T-helper 2 cell treated with Interferon-gamma antibody and Interleukin-4, amounts not matched to agents 100 ng/mL and 5 ng/mL, for 36 hours (primary cell): ENCODE results near the gene RAPGEF1. TPM values are rescaled to one million over a fixed set of nuclear protein-coding genes. Genes with fewer than 3 reads are reported as not detected.

Experiments used
- intact Hi-C: fragments of 100-400 bp; cut with micrococcal nuclease; formaldehyde crosslinking; loops from one replicate; pipeline ENCODE4 v1.15.1; 2023
- total RNA-seq: library from RNA; stranded (reverse); gene quantifications from 2 replicates; pipeline ENCODE4 v1.2.3, GENCODE V29; 2022

RAPGEF1 gene
- total RNA-seq, 1 donor from 2014 or later, result 131 TPM

DNA sequence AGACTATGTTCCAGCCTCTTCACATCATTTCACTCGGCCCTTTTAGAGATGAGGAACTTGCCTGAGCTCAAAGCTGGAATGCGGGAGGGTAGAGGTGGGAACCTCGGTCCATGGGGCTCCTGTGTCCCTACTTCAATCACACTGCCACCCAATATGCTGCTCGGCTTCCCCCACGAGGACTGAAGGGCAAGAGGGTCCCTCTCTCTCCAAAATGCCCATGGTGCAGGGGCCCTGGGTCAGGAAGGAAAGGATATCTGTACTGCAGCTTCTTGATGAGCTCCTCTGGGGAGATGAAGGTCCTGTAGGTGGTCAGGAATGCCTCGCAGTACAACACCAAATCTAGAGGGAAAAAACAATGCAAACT lies 148.0 kb downstream of the RAPGEF1 start:
- intact Hi-C loops, result loop anchor here (1.0 kb wide), 2 partner anchors 148 to 155 kb away; partner anchors contain the start of gene RAPGEF1

DNA sequence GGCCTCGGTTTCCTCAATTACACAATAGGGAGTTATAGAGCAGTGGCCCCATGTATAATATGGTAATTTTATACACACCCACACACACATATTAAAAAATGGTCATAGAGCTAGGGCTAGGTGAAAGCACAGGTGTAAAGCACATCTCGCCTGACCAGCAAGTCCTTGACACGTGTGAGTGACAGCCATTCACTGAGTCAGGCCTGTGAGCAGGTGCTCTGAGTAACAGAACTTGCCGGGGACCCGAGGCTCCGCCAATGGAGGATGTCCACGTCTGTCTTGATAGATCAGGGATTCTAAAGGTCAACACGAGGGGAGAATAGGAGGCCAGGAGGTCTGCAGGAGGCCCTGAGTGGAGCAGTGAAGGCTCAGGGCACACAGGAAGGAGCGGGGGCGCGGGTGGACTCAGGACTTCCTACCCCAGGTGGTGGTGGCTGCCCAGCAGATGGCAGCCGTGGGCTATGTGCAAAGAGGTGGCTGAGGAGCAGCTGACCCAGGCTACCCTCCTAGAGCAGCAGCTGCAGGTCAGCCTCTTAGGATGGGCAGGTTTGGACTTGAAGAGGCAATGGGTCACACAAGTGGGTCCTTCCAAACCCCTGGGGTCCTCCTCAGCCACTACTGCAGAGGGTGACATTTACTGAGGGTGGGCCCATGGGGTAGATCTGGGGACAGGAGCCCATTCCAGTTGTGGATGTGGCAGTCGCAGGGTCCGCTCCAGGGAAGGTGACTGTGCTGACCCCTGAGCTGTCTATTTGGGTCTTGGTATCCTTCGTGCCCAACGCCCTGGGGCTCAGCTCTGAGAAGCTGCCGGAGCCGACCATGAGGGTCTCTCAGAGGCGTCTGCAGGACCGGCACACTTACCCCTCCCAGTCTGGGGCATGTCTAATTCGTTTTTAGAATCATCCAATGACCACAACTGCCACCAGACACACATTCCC lies 148.7 kb downstream of the RAPGEF1 start:
- intact Hi-C loops, result loop anchor here (1.0 kb wide), 2 partner anchors 149 to 156 kb away; partner anchors contain the start of gene RAPGEF1

GRCh38 chr9:131590449-131590848 lies 149.4 kb downstream of the RAPGEF1 start:
- intact Hi-C loops, result no loop called here

DNA sequence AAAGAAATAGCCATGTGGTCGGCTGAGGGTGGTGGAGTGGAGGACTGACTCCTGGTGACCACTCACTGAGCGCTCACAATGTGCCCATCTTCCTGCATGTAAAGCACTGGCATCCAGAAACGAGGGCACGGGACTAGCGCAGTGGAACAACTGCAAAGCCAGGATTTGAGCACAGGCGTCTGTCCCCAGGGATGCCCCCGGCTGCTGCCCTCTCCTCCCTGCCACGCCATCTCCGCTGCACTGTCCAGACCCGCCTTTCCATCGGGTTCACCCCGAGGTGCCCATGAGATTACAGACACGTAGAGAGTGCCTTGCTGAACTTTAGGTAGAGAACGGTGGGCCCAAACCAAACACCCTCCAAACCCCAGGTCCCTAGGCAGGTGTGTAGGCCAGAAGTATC lies 149.9 kb downstream of the RAPGEF1 start:
- intact Hi-C loops, result loop anchor here (10.0 kb wide), 1 partner anchor 1015 kb away; the partner anchor contains the start of gene FUBP3

DNA sequence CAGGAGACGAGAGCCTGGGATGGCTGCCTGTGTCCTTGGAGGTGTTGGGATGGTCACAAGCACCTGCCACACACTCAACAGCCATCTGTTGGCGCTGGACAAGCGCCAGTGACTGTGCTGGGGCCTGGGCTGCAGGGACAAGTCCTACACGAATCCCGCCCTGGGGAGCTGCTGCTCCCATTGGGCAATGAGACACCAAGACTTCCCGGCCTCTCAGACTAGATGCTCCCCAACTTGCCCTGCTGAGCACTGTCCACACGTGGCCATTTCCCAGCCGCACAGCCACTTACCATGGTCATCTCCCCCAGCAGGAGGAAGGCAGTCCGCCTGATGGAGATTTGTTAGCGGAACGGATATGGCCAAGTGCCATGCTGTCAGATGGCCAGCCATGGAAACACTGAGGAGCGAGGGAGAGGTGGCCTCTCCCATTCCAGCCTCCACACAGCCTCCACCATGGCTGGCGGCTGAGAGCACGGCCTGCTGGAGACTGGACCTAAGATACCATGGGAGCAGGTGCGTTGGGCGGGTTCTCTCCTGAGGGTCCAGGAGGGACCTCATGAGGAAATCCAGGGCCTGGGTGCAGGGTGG lies 150.7 kb downstream of the RAPGEF1 start:
- intact Hi-C loops, result loop anchor here (10.0 kb wide), 1 partner anchor 1014 kb away; the partner anchor contains the start of gene FUBP3

DNA sequence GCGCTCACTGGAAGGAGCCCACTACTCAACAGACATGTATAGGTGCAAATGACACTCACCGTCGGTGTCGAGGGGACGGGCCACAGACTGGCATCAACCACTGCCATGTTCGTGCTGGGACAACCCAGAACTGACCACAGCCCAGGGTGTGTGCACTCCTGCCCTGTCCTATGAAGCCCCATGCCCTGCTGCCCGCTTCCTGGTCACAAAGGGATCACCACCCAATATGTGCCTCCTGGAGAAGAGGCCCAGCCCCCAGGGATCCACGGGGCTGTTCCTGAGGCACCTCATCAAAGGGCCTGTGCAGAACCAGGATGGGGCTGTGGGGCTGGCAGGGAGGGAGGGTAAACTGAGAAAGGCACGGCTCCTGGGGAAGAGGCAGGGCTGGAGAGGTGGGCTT lies 151.5 kb downstream of the RAPGEF1 start:
- intact Hi-C loops, result loop anchor here (10.0 kb wide), 1 partner anchor 1014 kb away; the partner anchor contains the start of gene FUBP3

DNA sequence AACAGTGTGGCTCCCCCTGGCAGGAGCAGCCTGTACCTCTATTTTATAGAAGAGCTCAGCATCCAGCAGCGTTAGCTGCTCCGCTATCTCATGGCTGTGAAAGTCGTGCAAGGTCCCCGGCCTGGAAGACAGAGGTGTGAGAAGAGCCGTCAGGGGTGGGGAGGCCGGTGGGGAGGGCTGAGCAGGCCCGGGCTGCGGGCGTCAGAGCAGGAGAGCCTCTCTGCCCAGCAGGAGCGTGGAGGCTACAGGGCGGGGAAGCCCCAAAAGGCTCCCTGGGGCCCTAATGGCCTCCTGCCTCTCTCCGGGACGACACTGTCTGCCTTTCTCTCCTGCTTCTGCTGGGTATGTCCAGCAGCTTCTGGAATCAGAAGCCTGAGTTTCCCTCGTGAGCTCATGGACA lies 152.0 kb downstream of the RAPGEF1 start:
- intact Hi-C loops, result loop anchor here (10.0 kb wide), 1 partner anchor 1013 kb away; the partner anchor contains the start of gene FUBP3

- intact Hi-C loops, result loop anchor here (10.0 kb wide), 1 partner anchor 1013 kb away; the partner anchor contains the start of gene FUBP3
These were observed 152.5 kb downstream of the RAPGEF1 start for GRCh38 chr9:131587331-131587730.

GRCh38 chr9:131585375-131585774 lies 154.5 kb downstream of the RAPGEF1 start:
- intact Hi-C loops, result loop anchor here (10.0 kb wide), 1 partner anchor 1011 kb away; the partner anchor contains the start of gene FUBP3

GRCh38 chr9:131584858-131585257 lies 155.0 kb downstream of the RAPGEF1 start:
- intact Hi-C loops, result loop anchor here (10.0 kb wide), 1 partner anchor 1010 kb away; the partner anchor contains the start of gene FUBP3

DNA sequence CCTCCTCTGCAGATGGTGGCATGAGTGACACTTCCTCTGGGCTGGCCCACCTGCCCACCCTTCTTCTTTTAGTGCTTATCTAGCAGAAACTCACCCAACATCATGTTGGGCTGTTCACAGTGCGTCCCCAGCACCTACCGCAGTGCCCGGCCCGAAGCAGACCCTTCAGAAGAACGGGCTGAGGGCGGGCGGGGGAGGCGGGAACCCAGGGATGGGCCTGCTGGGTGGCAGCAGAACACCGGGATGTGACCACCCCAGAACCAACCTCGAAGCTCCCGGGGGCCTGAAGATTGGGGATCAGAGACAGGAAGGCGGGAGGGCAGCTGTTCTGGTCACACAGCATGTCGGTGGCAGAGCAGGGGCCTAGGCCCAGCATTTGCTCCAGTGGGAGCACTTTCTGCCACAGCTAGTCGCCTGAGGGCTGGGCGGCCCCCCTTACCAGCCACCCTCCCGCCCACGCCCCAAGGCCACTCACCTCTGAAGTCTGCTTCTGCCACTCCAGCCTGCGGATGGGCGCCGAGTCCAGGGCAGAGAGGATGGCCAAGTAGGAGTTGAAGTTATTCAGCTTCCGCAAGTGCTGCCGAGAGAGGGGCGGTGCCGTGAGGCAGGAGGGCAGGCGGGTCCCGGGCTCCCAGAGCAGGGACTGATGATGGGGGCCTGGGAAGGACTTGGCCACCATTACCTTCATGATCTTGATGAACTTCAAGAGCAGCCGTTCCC lies 155.9 kb downstream of the RAPGEF1 start:
- intact Hi-C loops, result loop anchor here (10.0 kb wide), 1 partner anchor 1009 kb away; the partner anchor contains the start of gene FUBP3

DNA sequence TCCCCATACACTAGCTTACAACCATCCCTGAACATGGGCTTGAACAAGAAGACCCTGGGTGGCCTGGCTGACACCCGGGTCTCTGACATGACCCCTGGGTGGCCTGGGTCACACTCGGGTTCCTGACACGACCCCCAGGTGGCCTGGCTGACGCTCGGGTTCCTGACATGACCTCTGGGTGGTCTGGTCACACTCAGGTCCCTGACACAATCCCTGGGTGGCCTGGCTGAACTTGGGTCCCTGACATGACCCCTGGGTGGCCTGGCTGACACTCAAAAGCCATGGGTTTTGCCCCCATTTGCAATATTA lies 156.6 kb downstream of the RAPGEF1 start:
- intact Hi-C loops, result loop anchor here (10.0 kb wide), 1 partner anchor 1008 kb away; the partner anchor contains the start of gene FUBP3

GRCh38 chr9:131582466-131583336 lies 157.2 kb downstream of the RAPGEF1 start:
- intact Hi-C loops, result loop anchor here (10.0 kb wide), 1 partner anchor 1008 kb away; the partner anchor contains the start of gene FUBP3

DNA sequence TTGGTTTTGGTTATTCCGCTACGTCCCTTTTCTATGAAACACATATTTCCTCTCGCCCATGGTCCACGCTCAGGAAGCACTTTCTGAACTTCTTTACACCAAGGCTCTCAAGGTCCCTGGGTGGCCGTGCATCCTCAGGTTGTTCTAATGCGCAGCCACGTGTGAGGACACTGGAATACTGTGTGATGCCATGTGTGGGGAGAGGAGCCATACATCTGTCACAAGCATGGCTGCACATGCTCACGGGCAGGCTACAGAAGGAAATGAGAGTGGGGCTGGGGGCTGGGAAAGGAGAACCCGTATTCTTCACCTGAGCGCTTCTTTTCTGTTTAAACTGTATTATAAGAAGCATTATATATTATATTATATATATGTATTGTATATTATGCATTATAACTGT lies 157.8 kb downstream of the RAPGEF1 start:
- intact Hi-C loops, result loop anchor here (10.0 kb wide), 1 partner anchor 1007 kb away; the partner anchor contains the start of gene FUBP3

DNA sequence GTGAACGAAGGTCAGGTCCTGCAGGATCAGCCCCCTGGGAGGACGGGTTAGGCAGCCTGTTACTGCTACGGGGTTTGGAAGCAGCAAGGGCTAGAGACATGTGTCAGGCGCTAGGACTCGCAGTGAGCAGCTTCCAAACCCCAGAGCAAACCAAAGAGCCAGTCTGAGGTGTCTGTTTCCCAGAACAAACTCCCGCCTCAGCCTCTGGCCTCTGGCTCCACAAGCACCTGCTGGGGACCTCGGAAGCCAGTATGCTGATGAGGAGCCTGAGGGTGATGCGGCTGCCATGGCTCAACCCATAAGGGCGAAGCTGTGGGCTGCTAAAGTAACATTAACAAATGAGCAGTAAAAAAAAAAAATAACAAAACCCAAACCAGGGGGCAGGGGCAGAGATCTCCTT lies 159.5 kb downstream of the RAPGEF1 start:
- intact Hi-C loops, result loop anchor here (10.0 kb wide), 1 partner anchor 1006 kb away; the partner anchor contains the start of gene FUBP3

DNA sequence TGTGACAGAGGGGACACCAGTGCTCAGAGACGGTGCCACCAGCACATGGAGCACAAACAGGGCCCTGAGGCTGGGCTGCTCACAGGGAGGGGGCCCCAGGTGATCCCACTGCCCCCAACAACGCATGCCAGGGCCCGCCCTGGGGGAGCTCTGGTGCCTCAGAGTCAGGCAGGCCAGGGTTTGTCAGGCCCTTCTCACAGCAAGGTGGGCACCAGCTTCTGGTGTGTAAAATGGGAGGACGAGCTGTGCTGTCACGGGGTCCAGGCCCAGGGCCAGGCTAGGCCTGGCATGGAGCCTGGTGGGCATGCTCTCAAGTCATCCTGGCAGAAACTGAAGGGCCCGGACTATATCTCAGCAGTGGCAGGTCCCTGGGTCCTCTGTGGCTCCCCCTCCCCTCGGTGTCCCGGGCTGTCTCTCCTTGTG lies 160.1 kb downstream of the RAPGEF1 start:
- intact Hi-C loops, result loop anchor here (10.0 kb wide), 1 partner anchor 1005 kb away; the partner anchor contains the start of gene FUBP3

DNA sequence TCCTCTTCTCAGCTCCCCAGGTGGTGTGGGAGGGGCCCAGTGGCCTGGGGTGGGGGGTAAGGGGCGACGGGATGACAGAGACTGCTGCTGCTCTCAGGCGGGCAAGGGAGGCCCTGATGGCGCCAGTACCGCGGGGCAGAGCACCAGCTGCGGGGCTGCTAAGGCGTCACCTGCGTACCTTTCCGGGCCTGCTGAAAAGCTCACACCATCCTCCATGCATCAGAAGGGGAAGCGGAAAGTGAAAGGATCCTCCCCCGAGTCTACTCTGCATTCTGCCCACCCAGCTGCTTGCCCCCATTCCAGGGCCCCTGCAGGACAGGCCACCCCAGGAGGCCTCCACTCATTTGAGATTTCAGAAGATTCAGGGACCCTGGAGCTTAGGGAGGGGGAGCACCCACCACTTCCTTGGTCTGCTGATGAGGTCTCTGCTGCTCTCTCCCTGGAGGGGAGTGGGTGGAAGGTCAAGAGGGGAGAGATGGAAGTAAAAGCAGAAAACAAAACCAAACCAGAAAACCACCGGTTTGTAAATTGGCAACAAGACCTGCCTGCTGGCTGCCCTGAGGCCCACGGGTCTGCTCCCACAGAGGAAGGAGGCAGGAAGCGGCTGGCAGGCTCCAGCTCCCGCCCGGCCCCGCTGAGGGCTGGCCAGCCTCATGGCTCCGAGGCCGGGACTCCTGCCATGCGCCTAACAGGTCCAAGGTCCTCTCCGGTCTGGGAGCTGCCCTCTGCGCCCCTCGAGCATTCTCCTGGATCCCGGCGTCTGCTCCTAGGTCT lies 161.0 kb downstream of the RAPGEF1 start:
- intact Hi-C loops, result no loop called here

GRCh38 chr9:131578021-131578420 lies 161.9 kb downstream of the RAPGEF1 start:
- intact Hi-C loops, result no loop called here
